HepG2 (cell line): Measurements from ENCODE around the gene CHCHD6. TPM values are rescaled to one million over a fixed set of nuclear protein-coding genes. Genes with fewer than 3 reads are reported as not detected.

ENCODE experiments used
- ATAC-seq: fragments of 200-7000 bp; cut with Tn5 transposase; 3 replicates; pipeline ENCODE4 v1.9.1; 2020; ENCODE audit warnings: mild to moderate bottlenecking, moderate library complexity
- BruUV-seq: library from RNA; stranded (reverse); fragments of 400-500 nt; replicated peaks from 2 replicates; lab custom pipeline; 2021; lab: Mats Ljungman, UMichigan
- CTCF ChIA-PET: fragments of 300-600 bp; formaldehyde crosslinking; extraction: SDS; loops from one replicate; lab custom pipeline; 2021; ENCODE audit warnings: low total read pairs, inconsistent platforms, low intra/inter-chr PET ratio; lab: Yijun Ruan, JAX
- POLR2A ChIA-PET: fragments of 350-600 bp; sonication (Branson Sonifier 250); formaldehyde crosslinking; loops from one replicate; lab custom pipeline; 2020; ENCODE audit warnings: antibody characterized with exemption, inconsistent platforms; lab: Yijun Ruan, JAX
- DNase-seq: peaks from one replicate; pipeline ENCODE4 v3.0.0-alpha.2; 2015; ENCODE audit warnings: low spot score
- FAIRE-seq: peaks from 3 replicates; lab custom pipeline; 2011; peaks lifted over from hg19 to GRCh38; lab: Jason Lieb, UNC
- H2AFZ ChIP-seq: one replicate; pipeline ENCODE4 v1.6.1; 2011; ENCODE audit warnings: low read length, inconsistent platforms
- H3K27ac ChIP-seq: fragments of 300-600 bp; 3 replicates; pipeline ENCODE4 v1.8.0; 2011; ENCODE audit warnings: mixed run types, mild to moderate bottlenecking, mixed read lengths, low read length, inconsistent platforms; ENCODE audit not compliant: insufficient read depth; ENCODE audit errors: extremely low read length
- H3K27me3 ChIP-seq, 2 experiments: fragments of 200-600 bp in 1 of 2; 2 replicates in 1 of 2; 3 replicates in 1 of 2; pipeline versions ENCODE4 v1.6.0 to v1.8.0; 2011; ENCODE audit warnings: low read length in 2 of 2, mild to moderate bottlenecking in 2 of 2, moderate library complexity in 2 of 2, inconsistent platforms in 1 of 2; ENCODE audit not compliant: insufficient read depth in 2 of 2, control insufficient read depth in 1 of 2
- H3K36me3 ChIP-seq, 2 experiments: fragments of 200-600 bp in 1 of 2; replicated peaks in 1 of 2; 2 replicates in 1 of 2; 3 replicates in 1 of 2; pipeline versions ENCODE4 v1.5.1 to v1.8.0; 2011; ENCODE audit warnings: low read length in 2 of 2, inconsistent platforms in 1 of 2; ENCODE audit not compliant: insufficient read depth in 2 of 2, control insufficient read depth in 1 of 2
- H3K4me1 ChIP-seq: 2 replicates; pipeline ENCODE4 v1.5.1; 2012; ENCODE audit warnings: low read length, inconsistent platforms; ENCODE audit not compliant: insufficient read depth
- H3K4me2 ChIP-seq: 2 replicates; pipeline ENCODE4 v1.6.0; 2011; ENCODE audit warnings: low read depth, low read length, inconsistent platforms
- H3K4me3 ChIP-seq, 3 experiments: fragments of 200-600 bp in 1 of 3; sonication (generic), shearing (Covaris generic) in 1 of 3; replicated peaks in 1 of 3; 2 replicates each; pipeline ENCODE4 v1.5.1; 2011 to 2016; ENCODE audit warnings: low read length in 3 of 3, inconsistent platforms in 2 of 3, low read depth in 2 of 3, mild to moderate bottlenecking in 2 of 3, control low read depth in 1 of 3, mixed read lengths in 1 of 3; ENCODE audit not compliant: insufficient read depth in 1 of 3
- H3K79me2 ChIP-seq: one replicate; pipeline ENCODE4 v1.6.1; 2011; ENCODE audit warnings: low read length, inconsistent platforms; ENCODE audit not compliant: insufficient read depth
- H3K9ac ChIP-seq: 2 replicates; pipeline ENCODE4 v1.6.0; 2011; ENCODE audit warnings: mild to moderate bottlenecking, low read depth, low read length, inconsistent platforms; ENCODE audit not compliant: insufficient read depth
- H3K9me3 ChIP-seq: 2 replicates; pipeline ENCODE4 v1.5.1; 2012; ENCODE audit warnings: mild to moderate bottlenecking, low read length
- H4K20me1 ChIP-seq: 2 replicates; pipeline ENCODE4 v1.6.0; 2011; ENCODE audit warnings: inconsistent platforms, mild to moderate bottlenecking, low read length, moderate library complexity; ENCODE audit not compliant: insufficient read depth
- ARID2 ChIP-seq: sonication (generic); formaldehyde crosslinking; IDR thresholded peaks from 2 replicates; pipeline ENCODE4 v1.8.1; 2022; ENCODE audit warnings: mild to moderate bottlenecking, missing genetic modification reagents, borderline replicate concordance
- CENPT ChIP-seq: sonication (generic); formaldehyde crosslinking; IDR thresholded peaks from 2 replicates; pipeline ENCODE4 v1.8.0; 2022; ENCODE audit warnings: low read depth, mild to moderate bottlenecking, moderate library complexity, missing genetic modification reagents
- KDM3A ChIP-seq: IDR thresholded peaks from 2 replicates; pipeline ENCODE4 v1.6.1; 2018; ENCODE audit warnings: low read depth, missing compliant biosample characterization
- MYNN ChIP-seq: sonication (generic); formaldehyde crosslinking; IDR thresholded peaks from 2 replicates; pipeline ENCODE4 v1.4.0; 2020; ENCODE audit warnings: mild to moderate bottlenecking, low read depth, missing genetic modification reagents
- RFX1 ChIP-seq: fragments of 450-650 bp; IDR thresholded peaks from 2 replicates; pipeline ENCODE4 v1.6.1; 2017
- RORA ChIP-seq: sonication (generic); formaldehyde crosslinking; IDR thresholded peaks from 2 replicates; pipeline ENCODE4 v1.5.0; 2020; ENCODE audit warnings: mild to moderate bottlenecking, missing genetic modification reagents, moderate library complexity
- SNAI1 ChIP-seq: sonication (generic); formaldehyde crosslinking; IDR thresholded peaks from 2 replicates; pipeline ENCODE4 v1.5.0; 2020; ENCODE audit warnings: mild to moderate bottlenecking, missing genetic modification reagents, borderline replicate concordance
- SRF ChIP-seq: IDR thresholded peaks from 2 replicates; pipeline ENCODE4 v1.6.1; 2011; ENCODE audit warnings: mild to moderate bottlenecking, low read depth, low read length, moderate library complexity
- TBL1XR1 ChIP-seq: fragments of 150-350 bp; IDR thresholded peaks from 2 replicates; pipeline ENCODE4 v1.6.1; 2014; ENCODE audit warnings: borderline replicate concordance, low read length; ENCODE audit not compliant: partially characterized antibody
- THAP7 ChIP-seq: sonication (generic); formaldehyde crosslinking; IDR thresholded peaks from 2 replicates; pipeline ENCODE4 v1.8.1; 2023; ENCODE audit warnings: mild to moderate bottlenecking, missing genetic modification reagents
- ZBTB49 ChIP-seq: sonication (generic); formaldehyde crosslinking; IDR thresholded peaks from 2 replicates; pipeline ENCODE4 v1.4.0; 2020; ENCODE audit warnings: missing genetic modification reagents, borderline replicate concordance
- ZNF501 ChIP-seq: sonication (generic); formaldehyde crosslinking; IDR thresholded peaks from 2 replicates; pipeline ENCODE4 v1.5.1; 2020; ENCODE audit warnings: mild to moderate bottlenecking, moderate library complexity, missing genetic modification reagents
- ZNF567 ChIP-seq: sonication (generic); formaldehyde crosslinking; IDR thresholded peaks from 2 replicates; pipeline ENCODE4 v1.8.1; 2023; ENCODE audit warnings: mild to moderate bottlenecking, missing genetic modification reagents, borderline replicate concordance
- ZNF577 ChIP-seq: sonication (generic); formaldehyde crosslinking; IDR thresholded peaks from 2 replicates; pipeline ENCODE4 v1.4.0; 2020; ENCODE audit warnings: mild to moderate bottlenecking, low read depth, missing genetic modification reagents, borderline replicate concordance
- ZNF670 ChIP-seq: sonication (generic); formaldehyde crosslinking; IDR thresholded peaks from 2 replicates; pipeline ENCODE4 v1.8.0; 2022; ENCODE audit warnings: mild to moderate bottlenecking, missing genetic modification reagents, borderline replicate concordance
- ZNF770 ChIP-seq: sonication (generic); formaldehyde crosslinking; IDR thresholded peaks from 2 replicates; pipeline ENCODE4 v1.5.0; 2020; ENCODE audit warnings: mild to moderate bottlenecking, missing genetic modification reagents
- ZNF841 ChIP-seq: sonication (generic); formaldehyde crosslinking; IDR thresholded peaks from 2 replicates; pipeline ENCODE4 v1.8.1; 2023; ENCODE audit warnings: missing genetic modification reagents, borderline replicate concordance
- WGBS: methylation state at CpG from one replicate; pipeline ENCODE4 v1.1.6; 2017; ENCODE audit warnings: low lambda C conversion rate; 5-methylcytosine and 5-hydroxymethylcytosine counted together
- in situ Hi-C: cut with HindIII; loops from 2 replicates; pipeline ENCODE4 v1.10.0; 2017; ENCODE audit warnings: low pct_unique_long_range_greater_than_20kb; ENCODE audit not compliant: extremely low pct_ligation_motif_present
- intact Hi-C: fragments of 100-400 bp; cut with micrococcal nuclease; formaldehyde crosslinking; loops from one replicate; pipeline ENCODE4 v1.10.0; 2022; ENCODE audit not compliant: unreplicated experiment
- polyA plus RNA-seq, 8 experiments: library from polyadenylated mRNA; depleted of rRNA in 3 of 8; stranded (reverse) in 7 of 8; unstranded in 1 of 8; fragments of >200 nt; fragmentation: Illumina TruSeq in 4 of 8; extraction: Trizol in 4 of 8; gene quantifications; 2 replicates each; pipeline versions ENCODE4 v1.2.1 to v1.2.3, GENCODE V29; 2011 to 2016; ENCODE audit warnings: low read depth in 4 of 8, missing spikeins in 1 of 8, mixed read lengths in 1 of 8; ENCODE audit not compliant: insufficient read depth in 1 of 8
- total RNA-seq, 5 experiments: library from RNA; depleted of rRNA; stranded (reverse); fragments of >200 nt; fragmentation: Illumina TruSeq; extraction: Trizol; gene quantifications; 2 replicates each; pipeline ENCODE4 v1.2.3, GENCODE V29; 2016; ENCODE audit warnings: low read depth in 1 of 5

The CHCHD6 gene
- total and polyA plus RNA-seq, 2 of the 13 experiments (the other 11 are each of a cell fraction or from before 2014, with no cell fraction given): 20.3 to 20.8 TPM

- TF ChIP-seq ZBTB49 (CRISPR knock-in tag): no peak
- TF ChIP-seq, all 625 proteins: peak for 0
Observed at GRCh38 chr3:126818400-126819095, 114.5 kb downstream of the CHCHD6 start (continued).

- no TSS peak for BruUV-seq
- H3K4me1 ChIP-seq: no peaks in the 10 kb centered on the region
- no peak overlapping the region for H3K4me3 ChIP-seq
- 0 out of 2 replicates have a peak, but pooled peaks cover 4% of the 10 kb centered on the region for H3K9me3 ChIP-seq
- no peak overlapping the region for H2AFZ ChIP-seq
- WGBS: 52% methylated on average over 2 of the region's 2 CpGs
- no peaks in the 10 kb centered on the region for H3K79me2 ChIP-seq
- ChIA-PET POLR2A (no interaction called here), CTCF (no interaction called here)
- no peak overlapping the region for H3K4me2 ChIP-seq
- intact Hi-C loops: no loop called here
- no peaks in the 10 kb centered on the region for H3K36me3 ChIP-seq
- no peak for DNase-seq
- FAIRE-seq: no peak
- no peak for ATAC-seq
- in situ Hi-C loops: no loop called here
- H3K27me3 ChIP-seq: no peaks in the 10 kb centered on the region
- H4K20me1 ChIP-seq: no peaks in the 10 kb centered on the region
- no peak overlapping the region for H3K9ac ChIP-seq
- H3K27ac ChIP-seq: no peak overlapping the region
- no peak for TF ChIP-seq KDM3A (CRISPR knock-in tag)
- no peak for TF ChIP-seq RORA (CRISPR knock-in tag)
- TF ChIP-seq RFX1: no peak
- no peak for TF ChIP-seq ZNF841 (CRISPR knock-in tag)
- TF ChIP-seq SNAI1 (CRISPR knock-in tag): no peak
- TF ChIP-seq CENPT (CRISPR knock-in tag): no peak
- no peak for TF ChIP-seq SRF
- no peak for TF ChIP-seq ZNF567 (CRISPR knock-in tag)
- TF ChIP-seq TBL1XR1: no peak
- TF ChIP-seq ZNF501: no peak
- no peak for TF ChIP-seq MYNN (CRISPR knock-in tag)
- no peak for TF ChIP-seq THAP7 (CRISPR knock-in tag)
- TF ChIP-seq ZNF770 (CRISPR knock-in tag): no peak
- no peak for TF ChIP-seq ZNF670 (CRISPR knock-in tag)
- TF ChIP-seq ZNF577: no peak
- no peak for TF ChIP-seq ARID2
Observed at GRCh38 chr3:126826693-126827092, 122.7 kb downstream of the CHCHD6 start.
